Panc1 (cell line): ENCODE results near the gene GAN. TPM values are rescaled to one million over a fixed set of nuclear protein-coding genes. Genes with fewer than 3 reads are reported as not detected.

Experiments
- ATAC-seq: fragments of 200-7000 bp; cut with Tn5 transposase; 2 replicates; pipeline ENCODE4 v1.9.1; 2020; ENCODE audit warnings: mild to moderate bottlenecking, moderate library complexity
- BruUV-seq: library from RNA; stranded (reverse); fragments of 400-500 nt; replicated peaks from 2 replicates; lab custom pipeline; 2021; lab: Mats Ljungman, UMichigan
- CTCF ChIA-PET: fragments of 300-600 bp; sonication (Branson Sonifier 250); formaldehyde crosslinking; loops from one replicate; lab custom pipeline; 2022; ENCODE audit warnings: antibody characterized with exemption; lab: Charles Lee
- POLR2A ChIA-PET: fragments of 300-600 bp; sonication (Branson Sonifier 250); formaldehyde crosslinking; loops from one replicate; lab custom pipeline; 2022; ENCODE audit warnings: antibody characterized with exemption; lab: Charles Lee
- DNase-seq: peaks from one replicate; pipeline ENCODE4 v3.0.0-alpha.2; 2010; ENCODE audit warnings: low read depth, low spot score
- H3K27ac ChIP-seq: 2 replicates; pipeline ENCODE4 v1.5.1; 2011; ENCODE audit warnings: mild to moderate bottlenecking, low read length, inconsistent platforms
- H3K27me3 ChIP-seq: fragments of 200-500 bp; sonication (Bioruptor generic); 2 replicates; pipeline ENCODE4 v1.6.0; 2014; ENCODE audit warnings: low read length, inconsistent platforms; ENCODE audit not compliant: control insufficient read depth, insufficient read depth
- H3K36me3 ChIP-seq: fragments of 200-500 bp; sonication (Bioruptor generic); 2 replicates; pipeline ENCODE4 v1.5.1; 2014; ENCODE audit warnings: inconsistent platforms, mild to moderate bottlenecking, low read length, moderate library complexity; ENCODE audit not compliant: control insufficient read depth, insufficient read depth
- H3K4me1 ChIP-seq: 2 replicates; pipeline ENCODE4 v1.5.1; 2011; ENCODE audit warnings: inconsistent platforms, mild to moderate bottlenecking, low read length, moderate library complexity; ENCODE audit not compliant: control insufficient read depth, insufficient read depth
- H3K4me3 ChIP-seq, 2 experiments: 2 replicates each; pipeline ENCODE4 v1.5.1; 2011 to 2012; ENCODE audit warnings: low read depth in 2 of 2, low read length in 2 of 2, mild to moderate bottlenecking in 2 of 2, inconsistent platforms in 1 of 2, moderate library complexity in 1 of 2
- H3K9me3 ChIP-seq: fragments of 200-500 bp; sonication (Bioruptor generic); 2 replicates; pipeline ENCODE4 v1.5.1; 2014; ENCODE audit warnings: low read depth, mild to moderate bottlenecking, inconsistent platforms, low read length, moderate library complexity; ENCODE audit not compliant: control insufficient read depth, insufficient read depth
- POLR2AphosphoS5 ChIP-seq: IDR thresholded peaks from 2 replicates; pipeline ENCODE4 v1.6.1; 2012; ENCODE audit warnings: mild to moderate bottlenecking, low read depth, low read length, moderate library complexity
- SIN3A ChIP-seq: IDR thresholded peaks from 2 replicates; pipeline ENCODE4 v1.6.1; 2012; ENCODE audit warnings: low read depth, mild to moderate bottlenecking, low read length, moderate library complexity, borderline replicate concordance; ENCODE audit not compliant: insufficient read depth
- TCF7L2 ChIP-seq: IDR thresholded peaks from 2 replicates; pipeline ENCODE4 v1.6.1; 2011; ENCODE audit warnings: mild to moderate bottlenecking, low read depth, low read length, inconsistent platforms
- in situ Hi-C: cut with HindIII; loops from 2 replicates; pipeline ENCODE4 v1.10.0; 2016; ENCODE audit warnings: low sequenced_read_pairs, low pct_unique_long_range_greater_than_20kb
- intact Hi-C: fragments of 100-400 bp; cut with micrococcal nuclease; formaldehyde crosslinking; loops from one replicate; pipeline ENCODE4 v1.10.0; 2022; ENCODE audit not compliant: unreplicated experiment
- total RNA-seq: library from RNA; stranded (reverse); gene quantifications from one replicate; pipeline ENCODE4 v1.2.1, GENCODE V29; 2021; ENCODE audit not compliant: unreplicated experiment
- TF ChIP-seq, protein P1 (sequence below), 2 experiments: IDR thresholded peaks; 2 replicates each; pipeline ENCODE4 v1.6.1; 2011 to 2012; ENCODE audit warnings: low read depth in 2 of 2, control low read depth in 1 of 2, low read length in 1 of 2, mild to moderate bottlenecking in 1 of 2, moderate library complexity in 1 of 2; ENCODE audit not compliant: insufficient read depth in 1 of 2
- TF ChIP-seq, protein P2 (sequence below): fragments of 450-650 bp; IDR thresholded peaks from 2 replicates; pipeline ENCODE4 v1.5.1; 2017; ENCODE audit warnings: mild to moderate bottlenecking

The GAN gene
- total RNA-seq, 1 experiment from 2014 or later = 9.1 TPM

DNA sequence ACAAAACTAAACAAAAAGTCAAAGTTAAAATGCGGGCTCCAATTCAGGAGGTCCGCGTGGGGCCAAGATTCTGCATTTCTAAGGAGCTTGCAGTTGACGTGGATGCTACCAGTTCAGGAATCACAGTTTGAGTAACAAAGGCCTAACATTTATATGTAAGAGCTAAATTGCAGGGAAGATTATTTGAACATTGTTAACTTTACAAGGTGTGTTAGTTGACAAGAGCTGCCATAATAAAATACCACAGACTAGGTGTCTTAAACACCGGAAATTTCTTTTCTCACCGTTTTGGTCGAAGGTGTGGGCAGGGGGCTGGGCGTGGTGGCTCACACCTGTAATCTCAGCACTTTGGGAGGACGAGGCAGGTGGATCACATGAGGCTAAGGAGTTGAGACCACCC, 105.0 kb downstream of the GAN start:
- Histone ChIP-seq H3K36me3 (no peaks in the 10 kb centered on the region), H3K4me1 (no peaks in the 10 kb centered on the region; the same call in 1 of the 2 replicates), H3K4me3 (no peak overlapping the region), H3K9me3 (no peaks in the 10 kb centered on the region), H3K27me3 (no peaks in the 10 kb centered on the region), H3K27ac (no peak overlapping the region)
- ChIA-PET POLR2A (no interaction called here), CTCF (no interaction called here)
- no TSS peak for BruUV-seq
- intact Hi-C loops = no loop called here
- DNase-seq = no peak
- in situ Hi-C loops = no loop called here
- no peak for TF ChIP-seq SIN3A
- TF ChIP-seq POLR2AphosphoS5 = no peak
- TF ChIP-seq, protein P1, sequence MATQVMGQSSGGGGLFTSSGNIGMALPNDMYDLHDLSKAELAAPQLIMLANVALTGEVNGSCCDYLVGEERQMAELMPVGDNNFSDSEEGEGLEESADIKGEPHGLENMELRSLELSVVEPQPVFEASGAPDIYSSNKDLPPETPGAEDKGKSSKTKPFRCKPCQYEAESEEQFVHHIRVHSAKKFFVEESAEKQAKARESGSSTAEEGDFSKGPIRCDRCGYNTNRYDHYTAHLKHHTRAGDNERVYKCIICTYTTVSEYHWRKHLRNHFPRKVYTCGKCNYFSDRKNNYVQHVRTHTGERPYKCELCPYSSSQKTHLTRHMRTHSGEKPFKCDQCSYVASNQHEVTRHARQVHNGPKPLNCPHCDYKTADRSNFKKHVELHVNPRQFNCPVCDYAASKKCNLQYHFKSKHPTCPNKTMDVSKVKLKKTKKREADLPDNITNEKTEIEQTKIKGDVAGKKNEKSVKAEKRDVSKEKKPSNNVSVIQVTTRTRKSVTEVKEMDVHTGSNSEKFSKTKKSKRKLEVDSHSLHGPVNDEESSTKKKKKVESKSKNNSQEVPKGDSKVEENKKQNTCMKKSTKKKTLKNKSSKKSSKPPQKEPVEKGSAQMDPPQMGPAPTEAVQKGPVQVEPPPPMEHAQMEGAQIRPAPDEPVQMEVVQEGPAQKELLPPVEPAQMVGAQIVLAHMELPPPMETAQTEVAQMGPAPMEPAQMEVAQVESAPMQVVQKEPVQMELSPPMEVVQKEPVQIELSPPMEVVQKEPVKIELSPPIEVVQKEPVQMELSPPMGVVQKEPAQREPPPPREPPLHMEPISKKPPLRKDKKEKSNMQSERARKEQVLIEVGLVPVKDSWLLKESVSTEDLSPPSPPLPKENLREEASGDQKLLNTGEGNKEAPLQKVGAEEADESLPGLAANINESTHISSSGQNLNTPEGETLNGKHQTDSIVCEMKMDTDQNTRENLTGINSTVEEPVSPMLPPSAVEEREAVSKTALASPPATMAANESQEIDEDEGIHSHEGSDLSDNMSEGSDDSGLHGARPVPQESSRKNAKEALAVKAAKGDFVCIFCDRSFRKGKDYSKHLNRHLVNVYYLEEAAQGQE (IDR thresholded peaks at IDR 0.05; ENCODE audit: insufficient read depth in 1 of 2, low read depth in 2 of 2, low read length in 1 of 2) = no peak
- TF ChIP-seq, protein P2, sequence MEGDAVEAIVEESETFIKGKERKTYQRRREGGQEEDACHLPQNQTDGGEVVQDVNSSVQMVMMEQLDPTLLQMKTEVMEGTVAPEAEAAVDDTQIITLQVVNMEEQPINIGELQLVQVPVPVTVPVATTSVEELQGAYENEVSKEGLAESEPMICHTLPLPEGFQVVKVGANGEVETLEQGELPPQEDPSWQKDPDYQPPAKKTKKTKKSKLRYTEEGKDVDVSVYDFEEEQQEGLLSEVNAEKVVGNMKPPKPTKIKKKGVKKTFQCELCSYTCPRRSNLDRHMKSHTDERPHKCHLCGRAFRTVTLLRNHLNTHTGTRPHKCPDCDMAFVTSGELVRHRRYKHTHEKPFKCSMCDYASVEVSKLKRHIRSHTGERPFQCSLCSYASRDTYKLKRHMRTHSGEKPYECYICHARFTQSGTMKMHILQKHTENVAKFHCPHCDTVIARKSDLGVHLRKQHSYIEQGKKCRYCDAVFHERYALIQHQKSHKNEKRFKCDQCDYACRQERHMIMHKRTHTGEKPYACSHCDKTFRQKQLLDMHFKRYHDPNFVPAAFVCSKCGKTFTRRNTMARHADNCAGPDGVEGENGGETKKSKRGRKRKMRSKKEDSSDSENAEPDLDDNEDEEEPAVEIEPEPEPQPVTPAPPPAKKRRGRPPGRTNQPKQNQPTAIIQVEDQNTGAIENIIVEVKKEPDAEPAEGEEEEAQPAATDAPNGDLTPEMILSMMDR = no peak
- ATAC-seq = no peak

DNA sequence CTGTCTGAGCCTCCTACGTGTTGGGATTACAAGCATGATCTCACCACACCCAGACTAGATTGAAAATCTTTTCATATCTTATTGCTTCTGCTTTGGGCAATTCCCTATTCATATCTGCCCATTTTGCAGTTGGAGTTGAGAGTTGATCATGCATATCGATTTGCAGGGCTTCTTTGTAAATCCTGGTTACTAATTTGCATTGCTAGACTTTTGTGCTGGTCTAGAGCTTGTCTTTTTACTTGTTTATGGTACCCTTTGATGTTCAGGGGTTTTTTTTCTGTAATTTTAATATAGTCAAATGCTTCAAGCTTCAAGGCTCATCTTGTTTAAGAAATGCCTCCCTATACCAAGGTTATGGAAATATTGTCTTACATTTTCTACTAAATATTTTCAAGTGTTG, 106.4 kb downstream of the GAN start:
- ATAC-seq (no peak), DNase-seq (no peak)
- intact Hi-C loops = no loop called here
- Histone ChIP-seq H3K4me1 (no peaks in the 10 kb centered on the region), H3K36me3 (no peaks in the 10 kb centered on the region), H3K4me3 (no peak overlapping the region), H3K27ac (no peak overlapping the region), H3K9me3 (no peaks in the 10 kb centered on the region), H3K27me3 (no peaks in the 10 kb centered on the region)
- TF ChIP-seq SIN3A = no peak
- no peak for TF ChIP-seq TCF7L2
- TF ChIP-seq, protein P1 (IDR thresholded peaks at IDR 0.05; ENCODE audit: insufficient read depth in 1 of 2, low read depth in 2 of 2, low read length in 1 of 2) = no peak
- TF ChIP-seq, protein P2 = no peak
- TF ChIP-seq POLR2AphosphoS5 = no peak
- POLR2A ChIA-PET = no interaction called here
- CTCF ChIA-PET = no interaction called here
- in situ Hi-C loops = no loop called here
- no TSS peak for BruUV-seq
